GM12878 (cell line): Measurements from ENCODE around the gene CACNA2D3. TPM values are rescaled to one million over a fixed set of nuclear protein-coding genes. Genes with fewer than 3 reads are reported as not detected.

Experiments used
- ATF2 ChIP-seq: IDR thresholded peaks from 2 replicates; pipeline ENCODE4 v1.6.1; 2012; ENCODE audit warnings: low read length, inconsistent platforms
- BRCA1 ChIP-seq: IDR thresholded peaks from 2 replicates; pipeline ENCODE4 v1.6.1; 2011; ENCODE audit warnings: low read depth, low read length, improper control_type of control experiment
- EZH2 ChIP-seq: IDR thresholded peaks from 2 replicates; pipeline ENCODE4 v1.6.1; 2012; ENCODE audit warnings: low read depth, mild to moderate bottlenecking, control low read depth, inconsistent platforms, low read length, borderline replicate concordance; ENCODE audit not compliant: control insufficient read depth
- LARP7 ChIP-seq: fragments of 450-650 bp; IDR thresholded peaks from 2 replicates; pipeline ENCODE4 v1.6.1; 2017; ENCODE audit warnings: mild to moderate bottlenecking
- NFYA ChIP-seq: IDR thresholded peaks from 2 replicates; pipeline ENCODE4 v1.6.1; 2011; ENCODE audit warnings: low read depth, mild to moderate bottlenecking, low read length, improper control_type of control experiment, borderline replicate concordance
- PML ChIP-seq: IDR thresholded peaks from 2 replicates; pipeline ENCODE4 v1.6.1; 2012; ENCODE audit warnings: low read length, inconsistent platforms
- SIN3A ChIP-seq: IDR thresholded peaks from 2 replicates; pipeline ENCODE4 v1.6.1; 2012; ENCODE audit warnings: low read depth, low read length, improper control_type of control experiment
- YY1 ChIP-seq: IDR thresholded peaks from 2 replicates; pipeline ENCODE4 v1.6.1; 2011; ENCODE audit warnings: low read depth, mild to moderate bottlenecking, low read length
- polyA plus RNA-seq, 11 experiments: library from polyadenylated mRNA; depleted of rRNA in 4 of 11; unstranded in 6 of 11; stranded (reverse) in 5 of 11; fragments of >200 nt; fragmentation: Nextera tagmentation in 4 of 11; fragmentation: Illumina TruSeq in 1 of 11; extraction: Ambion mirVana in 4 of 11; extraction: Trizol in 1 of 11; gene quantifications; 1 replicate in 1 of 11; 2 replicates in 10 of 11; pipeline versions ENCODE4 v1.2.1 to v1.2.3, GENCODE V29; 2011 to 2016; ENCODE audit warnings: inconsistent platforms in 2 of 11, missing spikeins in 2 of 11, low read depth in 1 of 11
- total RNA-seq, 4 experiments: library from RNA; depleted of rRNA in 3 of 4; stranded (reverse); fragments of >200 nt in 3 of 4; fragmentation: Illumina TruSeq in 1 of 4; extraction: Trizol in 1 of 4; gene quantifications; 2 replicates each; pipeline versions ENCODE4 v1.2.1 to v1.2.3, GENCODE V29; 2013 to 2021
- TF ChIP-seq, protein P1 (sequence below): fragments of 150-350 bp; IDR thresholded peaks from 2 replicates; pipeline ENCODE4 v1.6.1; 2016; ENCODE audit warnings: low read depth, low read length

The CACNA2D3 gene
- total and polyA plus RNA-seq, 10 of the 15 experiments (the other 5 are each of a cell fraction or from before 2014, with no cell fraction given) = not detected

DNA sequence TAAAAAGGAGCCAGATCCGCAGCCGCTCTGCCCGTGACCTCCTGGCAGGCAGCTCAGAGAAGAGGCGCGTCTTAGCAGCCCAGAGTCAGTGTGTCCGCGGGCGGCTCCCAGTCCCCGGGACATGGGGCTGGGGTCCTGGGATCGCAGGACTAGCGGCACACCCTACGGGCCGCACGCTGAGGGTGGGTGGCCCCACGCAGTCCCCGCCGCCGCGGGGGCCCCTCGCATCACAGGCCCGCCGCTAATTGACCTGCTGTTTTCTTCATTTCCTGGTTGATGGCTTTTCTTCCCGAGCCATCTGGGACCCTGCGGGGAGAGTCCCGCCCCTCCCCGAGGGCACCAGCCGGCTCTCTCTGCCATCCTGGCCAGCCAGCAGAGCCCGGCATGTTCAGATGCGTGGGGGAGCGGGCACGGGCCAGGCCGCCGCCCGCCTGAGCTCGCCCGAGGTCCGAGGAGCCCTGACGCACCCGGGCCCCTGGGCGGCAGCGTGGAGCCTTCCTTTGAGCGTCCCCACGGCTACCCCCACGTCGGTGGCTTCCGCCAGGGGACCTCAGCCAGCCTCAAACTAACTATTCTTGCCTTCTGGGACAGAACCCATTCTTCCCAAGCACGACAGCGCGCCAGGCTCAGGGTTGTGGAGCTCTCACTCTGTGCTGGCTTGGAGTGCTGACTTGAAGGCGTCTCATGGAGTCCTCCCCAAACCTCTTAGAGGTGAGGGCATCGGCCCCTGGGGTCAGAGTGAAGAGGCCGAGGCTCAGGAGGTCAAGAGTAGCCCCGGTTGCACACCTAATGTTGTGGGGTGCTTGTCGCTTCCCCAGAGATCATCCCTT is 34.6 kb upstream of the CACNA2D3 start (continued):
- TF ChIP-seq, protein P1, sequence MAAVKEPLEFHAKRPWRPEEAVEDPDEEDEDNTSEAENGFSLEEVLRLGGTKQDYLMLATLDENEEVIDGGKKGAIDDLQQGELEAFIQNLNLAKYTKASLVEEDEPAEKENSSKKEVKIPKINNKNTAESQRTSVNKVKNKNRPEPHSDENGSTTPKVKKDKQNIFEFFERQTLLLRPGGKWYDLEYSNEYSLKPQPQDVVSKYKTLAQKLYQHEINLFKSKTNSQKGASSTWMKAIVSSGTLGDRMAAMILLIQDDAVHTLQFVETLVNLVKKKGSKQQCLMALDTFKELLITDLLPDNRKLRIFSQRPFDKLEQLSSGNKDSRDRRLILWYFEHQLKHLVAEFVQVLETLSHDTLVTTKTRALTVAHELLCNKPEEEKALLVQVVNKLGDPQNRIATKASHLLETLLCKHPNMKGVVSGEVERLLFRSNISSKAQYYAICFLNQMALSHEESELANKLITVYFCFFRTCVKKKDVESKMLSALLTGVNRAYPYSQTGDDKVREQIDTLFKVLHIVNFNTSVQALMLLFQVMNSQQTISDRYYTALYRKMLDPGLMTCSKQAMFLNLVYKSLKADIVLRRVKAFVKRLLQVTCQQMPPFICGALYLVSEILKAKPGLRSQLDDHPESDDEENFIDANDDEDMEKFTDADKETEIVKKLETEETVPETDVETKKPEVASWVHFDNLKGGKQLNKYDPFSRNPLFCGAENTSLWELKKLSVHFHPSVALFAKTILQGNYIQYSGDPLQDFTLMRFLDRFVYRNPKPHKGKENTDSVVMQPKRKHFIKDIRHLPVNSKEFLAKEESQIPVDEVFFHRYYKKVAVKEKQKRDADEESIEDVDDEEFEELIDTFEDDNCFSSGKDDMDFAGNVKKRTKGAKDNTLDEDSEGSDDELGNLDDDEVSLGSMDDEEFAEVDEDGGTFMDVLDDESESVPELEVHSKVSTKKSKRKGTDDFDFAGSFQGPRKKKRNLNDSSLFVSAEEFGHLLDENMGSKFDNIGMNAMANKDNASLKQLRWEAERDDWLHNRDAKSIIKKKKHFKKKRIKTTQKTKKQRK = no peak
- no peak for TF ChIP-seq ATF2
- TF ChIP-seq SIN3A = no peak
- no peak for TF ChIP-seq EZH2
- TF ChIP-seq BRCA1 = no peak
- TF ChIP-seq NFYA = no peak
- no peak for TF ChIP-seq LARP7
- TF ChIP-seq YY1 = no peak
- no peak for TF ChIP-seq PML
